GM19324 (cell line): ENCODE data around the gene KRT40.
"Not testable (repeated sequence)": the region's sequence is repeated elsewhere in the genome, so short reads cannot be mapped to it uniquely, and the experiment has no call there.

Source experiments
- ATAC-seq: cut with Tn5 transposase; IDR thresholded peaks from one replicate; pipeline ENCODE4 v1.9.1; 2021; ENCODE audit warnings: mild to moderate bottlenecking, moderate library complexity; ENCODE audit not compliant: unreplicated experiment, low FRiP score

Gene KRT40

DNA sequence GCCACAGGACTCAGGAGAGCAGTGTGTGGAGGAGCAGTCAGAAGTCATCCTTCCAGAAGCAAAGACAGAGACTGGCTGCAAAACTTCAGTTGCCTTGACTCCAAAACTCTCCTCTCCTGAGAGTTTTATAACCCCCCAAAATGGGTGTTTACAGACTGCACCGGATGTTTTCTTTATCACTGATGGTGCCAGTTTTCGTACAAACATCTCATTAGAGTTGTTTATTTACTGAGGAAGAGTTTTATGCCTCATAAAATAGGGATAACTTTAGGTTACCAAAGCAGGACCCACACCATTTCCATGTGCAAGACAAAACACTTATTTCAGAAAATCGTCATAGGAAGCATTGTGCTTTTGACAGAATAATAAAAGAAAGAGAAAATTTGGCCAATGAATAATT is at the start of gene KRT40:
Gene KRT40 (minus strand): TSS at position 101 of the 400 bp plus-strand sequence. CDS start 53 bp downstream, at position 48.
- no peak for ATAC-seq

DNA sequence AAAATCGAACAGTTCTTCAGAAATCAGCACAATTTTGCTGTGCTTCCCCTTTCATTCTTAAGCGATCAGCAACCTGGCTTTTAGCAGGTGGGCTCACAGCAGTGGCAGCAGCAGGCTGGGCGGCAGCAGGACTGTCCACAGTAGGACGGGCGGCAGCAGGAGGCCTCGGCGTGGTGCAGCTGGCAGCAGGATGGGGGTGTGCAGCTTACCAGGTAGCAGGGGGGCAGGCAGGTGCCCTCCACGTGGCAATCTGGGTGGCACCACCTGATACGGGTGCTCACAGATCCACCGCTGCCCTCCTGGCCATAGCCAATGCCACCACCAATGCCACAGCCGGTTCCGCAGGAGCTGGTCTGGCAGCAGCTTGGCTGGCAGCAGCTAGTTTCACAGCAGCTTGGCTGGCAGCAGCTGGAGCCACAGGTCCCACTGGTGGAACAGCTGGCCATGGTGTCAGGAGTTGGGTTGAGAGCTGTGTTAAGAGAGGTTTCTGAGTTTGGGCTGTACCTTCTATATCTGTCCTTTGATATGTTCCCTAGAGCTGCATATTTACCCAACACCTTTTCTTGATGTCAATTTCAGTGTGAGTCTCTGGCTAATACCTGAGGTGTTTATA is 45.6 kb upstream of the KRT40 start, which contains the start of gene KRTAP1-4:
Gene KRTAP1-4 (minus strand): TSS at position 563 of the 613 bp plus-strand sequence. CDS start 117 bp downstream, at position 446.
- no peak for ATAC-seq

DNA sequence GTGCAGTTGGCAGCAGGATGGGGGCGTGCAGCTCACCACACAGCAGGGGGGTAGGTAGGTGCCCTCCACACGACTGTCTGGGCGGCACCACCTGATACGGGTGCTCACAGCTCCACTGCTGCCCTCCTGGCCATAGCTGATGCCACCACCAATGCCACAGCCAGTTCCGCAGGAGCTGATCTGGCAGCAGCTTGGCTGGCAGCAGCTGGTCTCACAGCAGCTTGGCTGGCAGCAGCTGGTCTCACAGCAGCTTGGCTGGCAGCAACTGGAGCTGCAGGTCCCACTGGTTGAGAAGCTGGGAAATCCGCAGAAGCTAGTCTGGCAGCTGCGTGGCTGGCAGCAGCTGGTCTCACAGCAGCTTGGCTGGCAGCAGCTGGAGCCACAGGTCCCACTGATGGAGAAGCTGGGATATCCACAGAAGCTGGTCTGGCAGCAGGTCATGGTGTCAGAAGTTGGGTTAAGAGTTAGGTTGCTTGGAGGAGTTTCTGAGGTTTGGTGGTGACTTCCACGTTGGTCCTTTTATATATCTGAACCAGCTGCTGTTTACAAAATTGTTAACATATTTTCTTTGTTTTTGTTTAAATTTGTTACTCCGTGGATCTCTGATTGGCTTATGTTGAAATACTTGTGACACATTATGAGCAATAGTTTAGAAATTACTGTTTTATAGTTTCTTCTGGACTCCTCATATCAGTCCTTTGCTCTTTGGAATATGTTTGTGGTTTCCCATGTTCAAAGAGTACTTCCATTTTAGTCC is 42.8 kb upstream of the KRT40 start, which contains the start of gene KRTAP1-5:
Gene KRTAP1-5 (minus strand): TSS at position 494 of the 757 bp plus-strand sequence. CDS start 53 bp downstream, at position 441.
- no peak for ATAC-seq

DNA sequence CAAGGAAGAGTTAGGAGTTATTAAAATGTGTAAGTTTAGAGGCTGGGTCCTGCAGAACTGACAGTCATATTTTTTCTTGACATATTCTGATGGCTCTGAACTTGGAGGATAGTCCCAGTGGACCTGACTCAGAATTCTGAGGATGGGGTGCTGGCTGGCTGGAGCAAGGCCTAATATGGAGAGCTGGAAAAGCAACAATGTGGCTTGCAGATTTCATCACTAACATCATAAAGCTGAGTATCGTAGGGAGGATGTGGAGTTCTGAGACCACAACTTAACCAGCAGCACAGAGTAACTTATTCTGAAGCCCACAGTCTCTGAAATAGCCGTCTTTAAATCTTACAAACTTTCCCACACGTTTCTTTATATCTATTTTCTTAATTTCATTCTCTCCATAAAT is 40.6 kb upstream of the KRT40 start:
- no peak for ATAC-seq

DNA sequence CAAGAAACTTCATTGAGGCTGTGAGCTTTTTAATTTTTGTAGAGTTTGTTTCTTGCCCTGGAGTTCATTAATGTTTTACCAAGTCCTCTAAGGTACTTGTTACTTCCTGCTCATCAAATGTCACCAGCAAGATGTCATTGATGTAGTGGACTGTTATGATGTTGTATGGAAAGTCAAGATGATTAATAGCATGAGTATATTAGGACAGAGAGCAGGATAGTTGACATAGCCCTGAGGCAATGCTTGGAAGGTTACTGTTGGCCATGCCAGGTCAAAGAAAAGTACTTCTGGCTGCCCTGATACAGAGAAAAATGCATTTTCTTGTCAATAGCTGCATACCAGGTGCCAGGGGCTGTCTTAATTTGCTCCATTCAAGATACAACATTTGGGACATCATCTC is 36.2 kb upstream of the KRT40 start:
- no peak for ATAC-seq

DNA sequence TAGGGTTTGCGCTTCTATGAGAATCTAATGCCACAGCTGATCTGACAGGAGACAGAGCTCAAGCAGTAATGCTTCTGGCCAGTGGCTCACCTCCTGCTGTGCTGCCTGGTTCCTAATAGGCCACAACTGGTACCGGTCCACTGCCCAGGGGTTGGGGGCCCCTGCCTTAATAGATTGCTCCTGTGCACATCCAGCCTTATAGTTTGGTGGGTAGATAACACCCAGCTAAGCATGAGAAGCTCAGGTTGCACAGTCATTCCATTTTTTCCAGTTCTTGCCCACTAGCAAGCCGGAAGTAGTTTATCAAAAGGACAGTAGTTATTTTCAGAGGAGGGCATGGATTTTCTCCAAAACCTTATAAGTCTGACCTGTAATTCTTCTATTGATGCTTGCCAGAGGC is 35.3 kb upstream of the KRT40 start:
- ATAC-seq: no peak

DNA sequence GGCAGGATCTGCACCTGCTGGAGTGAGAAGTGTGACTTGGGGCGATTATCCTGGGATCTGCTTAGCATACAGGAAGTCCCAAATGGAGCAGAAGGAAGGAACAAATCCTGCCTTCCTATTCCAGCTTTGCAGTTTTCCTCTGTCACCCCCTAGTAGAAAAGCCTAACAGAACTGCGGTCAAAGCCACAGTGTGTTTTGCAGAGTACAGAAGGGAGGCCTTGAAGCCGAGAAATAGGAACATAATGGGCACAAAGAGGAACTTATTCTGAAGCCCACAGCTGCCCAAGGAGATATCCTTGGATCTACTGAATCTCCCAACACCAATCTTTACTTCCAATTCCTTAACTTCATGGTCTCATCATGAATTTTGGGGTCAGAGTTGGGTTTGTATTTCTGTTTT is 34.4 kb upstream of the KRT40 start:
- ATAC-seq: no peak

DNA sequence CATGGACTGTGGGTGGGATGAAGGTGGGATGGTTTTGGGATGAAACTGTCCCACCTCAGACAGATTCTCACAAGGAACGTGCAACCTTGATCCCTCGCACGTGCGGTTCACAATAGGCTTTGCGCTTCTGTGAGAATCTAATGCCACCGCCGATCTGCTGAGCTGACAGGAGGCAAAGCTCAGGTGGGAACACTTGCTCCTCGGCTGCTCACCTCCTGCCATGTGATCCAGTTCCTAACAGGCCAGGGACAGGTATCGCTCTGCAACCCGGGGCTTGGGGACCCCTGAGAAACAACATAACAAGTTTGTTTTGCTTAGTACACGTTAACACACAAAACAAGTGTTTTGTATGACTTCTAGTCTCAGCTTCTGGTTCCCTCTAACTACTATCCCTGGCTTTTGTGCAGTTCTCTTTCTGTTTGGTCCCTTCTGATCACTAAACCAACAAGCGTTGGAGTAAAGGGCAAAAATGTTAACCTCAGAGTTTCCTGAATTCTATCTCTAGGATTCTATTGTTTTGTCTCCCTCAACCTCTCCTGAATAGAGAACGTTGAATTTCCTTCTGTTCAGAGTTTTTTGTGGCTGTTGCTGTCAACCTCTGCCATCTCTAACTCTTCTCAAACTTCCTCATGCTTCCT is 32.6 kb upstream of the KRT40 start:
- no peak for ATAC-seq

DNA sequence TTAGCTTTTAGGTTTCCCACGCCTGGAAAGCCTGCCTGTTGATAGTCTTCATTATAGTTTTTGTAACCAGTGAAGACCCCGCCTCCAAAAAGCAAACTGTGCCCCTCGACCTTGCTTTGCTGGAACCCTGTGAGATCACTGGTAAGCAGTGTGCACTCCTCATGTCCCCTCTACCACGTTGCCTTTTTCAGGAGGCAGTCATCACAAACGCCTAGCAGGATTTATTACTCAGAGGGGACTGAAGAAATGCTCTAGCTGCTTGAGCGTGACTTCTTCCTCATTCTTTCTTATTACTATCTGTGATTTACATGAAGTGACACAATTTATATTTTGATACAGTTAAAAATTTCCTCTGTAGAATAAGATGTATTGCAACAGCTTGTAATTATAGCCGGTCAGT is 31.3 kb upstream of the KRT40 start:
- no peak for ATAC-seq

DNA sequence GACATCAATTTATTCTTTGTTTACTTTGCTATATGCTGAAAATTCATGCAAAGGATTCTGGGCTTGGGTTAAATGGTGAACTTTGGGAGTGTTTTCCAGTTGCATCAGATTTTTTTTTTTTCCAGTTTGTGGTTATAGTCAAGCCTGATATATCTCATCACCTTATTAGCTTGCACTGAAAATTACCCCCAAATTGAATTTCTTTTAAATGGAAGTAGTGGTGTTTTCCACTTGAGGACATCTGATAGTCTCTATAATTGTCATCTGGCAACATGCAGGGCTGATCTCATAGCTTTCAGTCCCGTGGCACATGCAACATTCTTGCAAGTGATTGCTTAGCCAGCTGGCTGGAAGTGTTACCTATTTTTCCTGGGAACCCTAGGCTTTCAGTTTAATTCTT is 29.5 kb upstream of the KRT40 start:
- ATAC-seq: no peak

DNA sequence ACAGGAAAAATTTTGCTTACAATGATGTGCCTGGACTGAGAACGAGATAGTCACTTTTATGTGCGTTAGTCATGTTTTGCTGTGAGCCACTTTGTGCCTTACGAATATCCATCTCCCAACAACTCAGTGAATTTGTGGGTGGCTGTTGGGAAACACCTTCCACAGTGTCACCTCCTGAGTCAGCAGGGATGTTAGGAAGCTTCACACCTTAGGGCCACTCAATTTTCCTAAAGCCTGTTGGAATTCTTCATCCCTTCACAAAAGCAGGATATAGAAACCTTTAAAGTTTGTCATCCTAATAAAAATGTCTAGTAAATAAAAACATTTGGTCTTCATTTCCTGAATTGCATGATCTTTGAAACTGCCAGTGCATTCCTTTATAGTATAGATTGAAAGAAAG is 29.1 kb upstream of the KRT40 start:
- ATAC-seq: no peak

DNA sequence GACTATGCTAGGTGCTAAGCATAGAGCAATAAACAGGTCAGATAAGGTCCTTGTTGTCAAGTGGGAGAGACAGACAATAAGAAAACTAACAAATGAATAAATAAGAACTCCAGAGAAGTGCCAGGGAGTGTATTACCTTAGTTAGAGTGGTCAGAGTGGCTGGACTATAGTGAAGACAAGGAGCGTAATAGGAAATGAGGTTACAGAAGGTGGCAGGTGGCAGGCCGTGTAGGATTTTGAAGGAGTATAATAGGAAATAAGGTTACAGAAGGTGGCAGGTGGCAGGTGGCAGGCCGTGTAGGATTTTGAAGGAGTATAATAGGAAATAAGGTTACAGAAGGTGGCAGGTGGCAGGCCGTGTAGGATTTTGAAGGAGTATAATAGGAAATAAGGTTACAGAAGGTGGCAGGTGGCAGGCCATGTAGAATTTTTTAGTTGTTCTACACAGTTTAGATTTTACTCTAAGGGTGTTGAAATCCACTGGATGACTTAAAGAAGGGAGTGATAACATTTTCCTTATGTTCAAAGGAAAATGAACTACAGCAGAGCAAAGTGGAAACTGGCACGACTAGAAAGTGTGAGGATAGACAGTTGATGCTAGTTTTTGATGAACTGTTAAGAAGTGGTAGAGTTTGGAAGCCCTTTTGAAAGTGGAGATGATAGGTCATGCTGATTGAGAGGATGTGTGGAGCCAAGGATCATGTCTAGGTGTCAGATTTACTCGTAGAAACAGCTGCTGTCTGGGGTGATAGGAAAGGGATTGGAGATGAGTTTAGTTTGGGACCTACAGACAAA is 28.4 kb upstream of the KRT40 start:
- ATAC-seq: no peak

DNA sequence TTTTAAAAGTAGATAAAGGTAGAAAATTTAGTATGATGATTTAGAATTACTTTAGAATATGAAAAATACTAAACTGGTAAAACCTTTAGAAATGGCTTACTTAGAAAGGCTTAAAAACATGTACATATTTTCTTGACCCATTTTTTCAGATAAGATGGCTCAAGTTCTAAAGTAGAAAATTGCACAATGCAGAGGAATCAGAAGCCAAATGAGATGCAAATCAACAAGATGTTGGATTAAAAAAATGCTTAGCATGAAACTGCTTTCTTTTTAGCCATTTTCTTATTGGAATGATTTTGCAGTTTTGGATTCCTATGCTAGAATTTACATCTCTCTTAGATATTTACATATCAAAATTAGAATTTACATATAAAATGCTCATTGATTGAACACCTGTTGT is 26.3 kb upstream of the KRT40 start:
- ATAC-seq: no peak

DNA sequence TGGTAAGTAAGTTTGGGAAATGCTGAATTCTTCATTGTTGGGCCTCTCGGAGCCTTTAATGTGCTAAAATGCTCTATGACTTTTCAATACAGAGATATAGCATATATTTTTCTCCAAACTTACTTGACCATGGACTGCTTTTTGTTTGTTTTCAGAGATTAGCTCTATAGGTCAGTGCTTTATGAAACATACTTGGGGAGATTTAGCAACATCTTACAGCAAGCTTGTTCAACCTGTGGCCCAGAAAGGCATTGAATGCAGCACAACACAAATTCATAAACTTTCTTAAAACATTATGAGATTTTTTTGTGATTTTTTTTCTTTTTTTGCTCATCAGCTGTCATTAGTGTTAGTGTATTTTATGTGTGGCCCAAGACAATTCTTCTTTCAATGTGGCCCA is 25.8 kb upstream of the KRT40 start:
- no peak for ATAC-seq

DNA sequence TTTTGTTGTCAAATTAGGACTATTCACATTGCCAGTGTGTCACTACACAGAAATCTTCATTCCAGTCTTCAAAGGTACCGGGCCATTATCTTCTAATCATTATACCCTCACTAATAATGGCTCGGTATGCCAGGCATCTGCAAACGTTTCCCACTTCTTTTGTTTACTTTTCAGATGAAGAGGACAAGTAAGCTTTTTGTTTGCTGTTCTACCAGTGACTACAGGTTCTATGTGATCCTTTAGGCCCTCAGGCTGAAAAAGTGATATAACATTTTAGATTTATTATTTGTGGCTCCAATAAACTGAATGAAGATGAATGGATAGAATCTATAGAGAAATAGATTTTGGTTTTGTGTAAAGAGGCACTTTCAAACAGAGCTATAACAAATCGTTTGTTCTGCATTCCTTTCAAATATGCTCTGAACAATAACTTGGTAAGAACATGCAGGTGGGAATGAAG is 25.2 kb upstream of the KRT40 start:
- no peak for ATAC-seq

DNA sequence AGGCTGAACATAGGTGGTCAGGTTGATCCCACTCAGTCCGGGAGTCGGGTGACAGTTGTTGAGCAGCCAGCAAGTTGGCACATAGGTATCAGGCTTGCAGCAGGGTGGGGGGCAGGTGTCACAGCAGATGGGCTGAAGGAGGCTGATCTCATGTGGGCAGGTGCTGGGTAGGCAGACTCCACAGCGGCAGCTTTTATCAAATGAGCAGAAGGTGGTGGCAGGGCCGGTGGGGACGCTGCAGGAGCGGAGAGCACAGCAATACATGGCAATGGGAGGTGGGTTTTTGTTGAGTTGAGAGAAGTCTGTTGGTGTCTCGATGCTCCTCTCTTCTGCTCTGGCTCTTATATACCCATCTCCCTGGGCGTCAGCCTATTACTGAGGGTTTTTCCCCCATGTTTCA is 24.7 kb upstream of the KRT40 start, which contains the start of gene KRTAP3-1:
Gene KRTAP3-1 (minus strand): TSS at position 318 of the 400 bp plus-strand sequence. CDS start 54 bp downstream, at position 264.
- ATAC-seq: no peak

DNA sequence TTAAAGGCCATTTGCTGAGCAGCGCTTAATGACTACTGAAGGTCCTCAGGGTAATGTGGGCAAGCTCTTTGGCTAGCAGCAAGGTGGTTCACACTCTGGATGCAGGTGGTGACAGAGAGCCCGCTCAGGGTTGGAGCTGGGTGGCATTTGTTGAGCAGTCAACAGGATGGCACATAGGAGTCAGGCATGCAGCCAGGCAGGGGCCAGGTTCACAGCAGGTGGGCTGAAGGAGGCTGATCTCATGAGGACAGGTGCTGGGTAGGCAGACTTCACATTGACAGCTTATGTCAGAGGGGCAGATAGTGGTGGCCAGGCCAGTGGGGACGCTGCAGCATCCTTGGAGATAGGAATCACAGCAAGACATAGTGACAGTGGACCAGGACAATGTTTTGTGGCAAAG is 20.3 kb upstream of the KRT40 start:
- ATAC-seq: no peak

DNA sequence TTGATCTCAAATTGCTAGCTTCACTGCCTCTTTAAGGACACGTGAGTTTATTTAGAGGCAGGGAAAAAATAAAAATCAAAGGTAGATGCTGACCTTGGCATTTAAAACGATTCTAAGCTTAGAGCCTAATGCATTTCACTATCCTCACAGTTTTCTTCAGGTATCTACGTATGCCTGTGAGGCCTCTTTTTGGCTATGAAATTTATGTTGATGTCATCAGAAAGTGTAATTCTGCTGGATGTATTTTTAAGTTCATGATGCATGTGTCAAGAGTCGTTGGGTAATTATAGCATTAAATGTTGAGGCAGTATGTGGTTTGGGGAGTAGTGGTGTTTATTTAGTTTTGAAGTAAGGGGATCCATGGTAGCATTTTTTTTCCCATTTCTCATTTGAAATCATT is 19.8 kb upstream of the KRT40 start:
- ATAC-seq: no peak

DNA sequence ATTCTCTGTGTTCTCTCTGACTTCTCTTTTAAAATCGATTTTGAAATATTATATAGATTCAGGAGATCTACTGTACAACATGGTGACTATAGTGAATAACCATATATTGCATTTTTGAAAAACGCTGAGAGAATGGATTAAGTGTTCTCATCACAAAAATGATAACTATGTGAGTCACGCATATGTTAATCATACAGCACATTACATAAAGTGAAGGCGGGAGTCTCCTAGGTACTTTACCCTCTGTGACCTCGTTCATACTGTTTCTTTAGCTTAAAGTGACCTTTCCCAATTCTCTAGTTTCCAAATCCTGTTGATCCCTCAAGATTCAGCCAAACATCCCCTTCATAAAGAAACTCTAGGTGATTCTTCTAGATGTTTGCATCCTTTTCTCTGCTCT is 18.7 kb upstream of the KRT40 start:
- no peak for ATAC-seq

DNA sequence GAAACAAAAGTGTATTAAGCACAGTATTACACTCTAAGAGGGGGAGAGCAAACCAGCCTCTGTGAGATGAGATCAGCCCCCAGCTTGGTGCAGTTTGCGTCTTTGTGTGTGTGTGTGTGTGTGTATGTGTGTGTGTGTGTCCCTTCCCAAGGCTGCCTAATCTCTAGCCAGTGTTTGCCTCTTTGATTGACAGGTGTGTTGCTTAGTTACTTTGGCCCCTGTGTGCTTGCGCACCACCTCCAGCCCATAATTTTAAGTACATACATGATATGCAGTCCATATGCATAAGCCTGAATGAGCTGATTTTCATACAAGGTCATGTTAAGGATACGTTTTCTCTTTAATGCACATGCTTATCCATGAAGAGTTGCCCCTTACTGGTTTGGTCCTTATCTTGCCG is 17.7 kb upstream of the KRT40 start:
- no peak for ATAC-seq

DNA sequence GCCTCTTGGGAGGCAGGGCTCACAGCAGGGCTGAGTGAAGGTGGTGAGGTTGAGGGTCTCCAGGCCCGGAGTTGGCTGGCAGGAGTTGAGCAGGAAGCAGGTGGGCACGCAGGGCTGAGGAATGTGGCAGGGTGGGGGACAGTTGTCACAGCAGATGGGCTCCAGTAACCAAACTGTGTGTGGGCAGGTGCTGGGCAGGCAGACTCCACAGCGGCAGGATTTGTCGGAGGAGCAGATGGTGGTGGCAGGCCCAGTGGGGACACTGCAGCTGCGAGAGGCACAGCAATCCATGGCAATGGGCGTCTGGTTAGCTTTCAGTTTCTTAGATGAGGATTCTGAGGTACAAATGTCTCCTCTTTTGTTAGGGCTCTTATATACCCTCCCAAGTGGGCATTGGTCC is 15.4 kb upstream of the KRT40 start, which contains the start of gene KRTAP3-2:
Gene KRTAP3-2 (minus strand): TSS at position 344 of the 400 bp plus-strand sequence. CDS start 53 bp downstream, at position 291.
- ATAC-seq: not testable (repeated sequence)
